Prostate gland (tissue), 2 donors: ENCODE measurements around the gene PDGFC. TPM values are rescaled to one million over a fixed set of nuclear protein-coding genes. Genes with fewer than 3 reads are reported as not detected.

ENCODE experiments used
- DNase-seq: peaks from one replicate; pipeline ENCODE4 v3.0.0-alpha.2; 2019; ENCODE audit warnings: low spot score
- H3K27ac ChIP-seq, 2 donors: fragments of 200-600 bp; sonication (generic); 2 replicates each; pipeline ENCODE4 v1.5.1; 2017 to 2019
- H3K27me3 ChIP-seq: fragments of 200-600 bp; sonication (generic); replicated peaks from 2 replicates; pipeline ENCODE4 v1.5.1; 2019; ENCODE audit not compliant: insufficient read depth
- H3K36me3 ChIP-seq, 2 donors: fragments of 200-600 bp; sonication (generic); 1 replicate in 1 of 2; 2 replicates in 1 of 2; pipeline versions ENCODE4 v1.5.1 to v1.8.1; 2017 to 2019
- H3K4me1 ChIP-seq: fragments of 200-600 bp; sonication (generic); replicated peaks from 2 replicates; pipeline ENCODE4 v1.5.1; 2019
- H3K4me3 ChIP-seq, 2 donors: fragments of 200-600 bp; sonication (generic); 2 replicates each; pipeline ENCODE4 v1.5.1; 2017 to 2019
- H3K9me3 ChIP-seq: fragments of 200-600 bp; sonication (generic); 2 replicates; pipeline ENCODE4 v1.5.1; 2017
- CTCF ChIP-seq, 4 experiments: fragments of 200-600 bp in 2 of 4; fragments of 450-650 bp in 2 of 4; sonication (generic) in 2 of 4; IDR thresholded peaks; 1 replicate in 3 of 4; 2 replicates in 1 of 4; pipeline ENCODE4 v1.5.1; 2016 to 2019; ENCODE audit warnings: antibody characterized with exemption in 4 of 4, mild to moderate bottlenecking in 2 of 4, moderate library complexity in 2 of 4
- POLR2A ChIP-seq: fragments of 450-650 bp; IDR thresholded peaks from one replicate; pipeline ENCODE4 v1.6.1; 2016; ENCODE audit warnings: antibody characterized with exemption, mild to moderate bottlenecking
- POLR2AphosphoS5 ChIP-seq: sonication (generic); formaldehyde crosslinking; IDR thresholded peaks from one replicate; pipeline ENCODE4 v1.6.1; 2017; ENCODE audit warnings: antibody characterized with exemption
- WGBS: methylation state at CpG from one replicate; pipeline ENCODE4 v1.1.5; 2018; 5-methylcytosine and 5-hydroxymethylcytosine counted together
- intact Hi-C: fragments of 100-400 bp; cut with DNase I; formaldehyde crosslinking; loops from one replicate; pipeline ENCODE4 v1.14.2; 2022
- total RNA-seq, 2 donors: library from RNA; depleted of rRNA; stranded (reverse); fragments of >200 nt; gene quantifications; one replicate each; pipeline ENCODE4 v1.1.0, GENCODE V29; 2016

Gene PDGFC
- total RNA-seq, 2 donors from 2014 or later = 18.6 to 36.8 TPM

- no peaks in the 10 kb centered on the region for H3K36me3 ChIP-seq
- 55% methylated on average over 3 of the region's 3 CpGs for WGBS
- no peaks in the 10 kb centered on the region for H3K4me1 ChIP-seq
- H3K27ac ChIP-seq = no peak overlapping the region
- intact Hi-C loops = no loop called here
- no peaks in the 10 kb centered on the region for H3K27me3 ChIP-seq
- no peak for DNase-seq
- no peaks in the 10 kb centered on the region for H3K9me3 ChIP-seq
- TF ChIP-seq POLR2AphosphoS5 = no peak
- no peak overlapping the region for H3K4me3 ChIP-seq
Observed at GRCh38 chr4:156884183-156884582, 87.4 kb downstream of the PDGFC start.

GRCh38 chr4:156875704-156876103 lies 95.9 kb downstream of the PDGFC start:
- Histone ChIP-seq H3K27ac (no peak overlapping the region), H3K36me3 (no peaks in the 10 kb centered on the region), H3K4me3 (no peak overlapping the region), H3K9me3 (no peaks in the 10 kb centered on the region), H3K27me3 (no peaks in the 10 kb centered on the region), H3K4me1 (no peaks in the 10 kb centered on the region)
- no peak for DNase-seq
- intact Hi-C loops = no loop called here
- TF ChIP-seq POLR2A (no peak), CTCF (IDR thresholded peaks at IDR 0.05) (no peak), POLR2AphosphoS5 (no peak)
- WGBS = 86% methylated on average over 3 of the region's 3 CpGs

GRCh38 chr4:156875055-156875454 lies 96.5 kb downstream of the PDGFC start:
- Histone ChIP-seq H3K4me3 (no peak overlapping the region), H3K36me3 (no peaks in the 10 kb centered on the region), H3K9me3 (no peaks in the 10 kb centered on the region), H3K4me1 (no peaks in the 10 kb centered on the region), H3K27ac (no peak overlapping the region), H3K27me3 (no peaks in the 10 kb centered on the region)
- DNase-seq = no peak
- WGBS = 96% methylated on average over 1 of the region's 1 CpG
- intact Hi-C loops = no loop called here
- TF ChIP-seq CTCF (IDR thresholded peaks at IDR 0.05) (no peak), POLR2AphosphoS5 (no peak), POLR2A (no peak)

- no peak for TF ChIP-seq CTCF (IDR thresholded peaks at IDR 0.05)
- no peak for TF ChIP-seq POLR2A
- TF ChIP-seq POLR2AphosphoS5 = no peak
- Histone ChIP-seq H3K9me3 (no peaks in the 10 kb centered on the region), H3K27me3 (no peaks in the 10 kb centered on the region), H3K4me3 (no peak overlapping the region), H3K36me3 (no peaks in the 10 kb centered on the region), H3K4me1 (no peaks in the 10 kb centered on the region), H3K27ac (no peak overlapping the region)
- DNase-seq = no peak
- intact Hi-C loops = no loop called here
- 98% methylated on average over 3 of the region's 3 CpGs for WGBS
Observed at GRCh38 chr4:156873799-156874198, 97.8 kb downstream of the PDGFC start.

- Histone ChIP-seq H3K9me3 (no peaks in the 10 kb centered on the region), H3K36me3 (no peaks in the 10 kb centered on the region), H3K4me3 (no peak overlapping the region), H3K4me1 (no peaks in the 10 kb centered on the region), H3K27ac (no peak overlapping the region), H3K27me3 (no peaks in the 10 kb centered on the region)
- WGBS = 55% methylated on average over 3 of the region's 3 CpGs
- intact Hi-C loops = no loop called here
- TF ChIP-seq POLR2AphosphoS5 (no peak), POLR2A (no peak), CTCF (IDR thresholded peaks at IDR 0.05) (no peak)
- DNase-seq = no peak
Observed at GRCh38 chr4:156870861-156871260, 100.7 kb downstream of the PDGFC start.
